ENCODE measurements around the gene CAT.
"Not testable (repeated sequence)": the region's sequence is repeated elsewhere in the genome, so short reads cannot be mapped to it uniquely, and the experiment has no call there.

The CAT gene

DNA sequence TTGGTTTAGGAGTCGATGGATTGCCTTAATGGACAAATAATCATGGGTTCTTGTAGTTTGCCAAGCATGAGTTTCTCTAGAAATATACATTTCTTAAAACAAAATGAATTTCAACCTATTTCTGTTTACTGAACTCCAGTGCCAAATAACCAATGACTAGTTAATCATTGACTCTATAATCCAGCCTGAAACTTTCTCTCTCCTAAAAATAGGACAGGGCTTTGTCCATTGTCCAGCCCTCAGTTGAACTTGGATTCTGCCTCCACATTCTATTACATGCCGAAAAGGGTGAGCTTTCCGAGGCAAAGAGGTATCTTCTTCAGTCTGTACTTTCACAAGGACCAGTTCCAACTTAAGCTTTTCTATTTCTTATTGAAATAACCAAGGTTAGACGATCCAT, 23.2 kb upstream of the CAT start:
- DNase-seq (ENCODE audit: extremely low read depth, low read depth): no peak
- TF ChIP-seq, protein P1, sequence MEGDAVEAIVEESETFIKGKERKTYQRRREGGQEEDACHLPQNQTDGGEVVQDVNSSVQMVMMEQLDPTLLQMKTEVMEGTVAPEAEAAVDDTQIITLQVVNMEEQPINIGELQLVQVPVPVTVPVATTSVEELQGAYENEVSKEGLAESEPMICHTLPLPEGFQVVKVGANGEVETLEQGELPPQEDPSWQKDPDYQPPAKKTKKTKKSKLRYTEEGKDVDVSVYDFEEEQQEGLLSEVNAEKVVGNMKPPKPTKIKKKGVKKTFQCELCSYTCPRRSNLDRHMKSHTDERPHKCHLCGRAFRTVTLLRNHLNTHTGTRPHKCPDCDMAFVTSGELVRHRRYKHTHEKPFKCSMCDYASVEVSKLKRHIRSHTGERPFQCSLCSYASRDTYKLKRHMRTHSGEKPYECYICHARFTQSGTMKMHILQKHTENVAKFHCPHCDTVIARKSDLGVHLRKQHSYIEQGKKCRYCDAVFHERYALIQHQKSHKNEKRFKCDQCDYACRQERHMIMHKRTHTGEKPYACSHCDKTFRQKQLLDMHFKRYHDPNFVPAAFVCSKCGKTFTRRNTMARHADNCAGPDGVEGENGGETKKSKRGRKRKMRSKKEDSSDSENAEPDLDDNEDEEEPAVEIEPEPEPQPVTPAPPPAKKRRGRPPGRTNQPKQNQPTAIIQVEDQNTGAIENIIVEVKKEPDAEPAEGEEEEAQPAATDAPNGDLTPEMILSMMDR (IDR thresholded peaks at IDR 0.05; ENCODE audit: low read depth, low read length): no peak

DNA sequence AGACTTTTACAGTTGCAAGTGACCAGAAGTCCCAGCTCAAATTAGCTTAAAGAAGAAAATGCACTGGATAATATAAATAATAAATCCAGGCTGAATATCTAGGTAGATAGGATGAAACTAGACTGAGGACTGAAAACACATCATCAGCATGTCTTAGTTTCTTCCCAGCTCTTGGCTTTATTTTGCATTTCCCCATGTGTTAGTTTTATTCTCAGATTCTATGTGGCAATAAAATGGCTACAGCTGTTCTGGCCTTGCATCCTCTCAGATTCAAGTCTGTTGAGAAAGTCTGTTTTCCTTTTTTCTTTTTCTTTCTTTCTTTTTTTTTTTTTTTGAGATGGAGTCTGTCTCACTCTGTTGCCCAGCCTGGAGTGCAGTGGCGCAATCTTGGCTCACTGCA, 22.6 kb upstream of the CAT start:
- TF ChIP-seq, protein P1 (IDR thresholded peaks at IDR 0.05; ENCODE audit: low read depth, low read length): no peak
- no peak for DNase-seq (ENCODE audit: extremely low read depth, low read depth)

DNA sequence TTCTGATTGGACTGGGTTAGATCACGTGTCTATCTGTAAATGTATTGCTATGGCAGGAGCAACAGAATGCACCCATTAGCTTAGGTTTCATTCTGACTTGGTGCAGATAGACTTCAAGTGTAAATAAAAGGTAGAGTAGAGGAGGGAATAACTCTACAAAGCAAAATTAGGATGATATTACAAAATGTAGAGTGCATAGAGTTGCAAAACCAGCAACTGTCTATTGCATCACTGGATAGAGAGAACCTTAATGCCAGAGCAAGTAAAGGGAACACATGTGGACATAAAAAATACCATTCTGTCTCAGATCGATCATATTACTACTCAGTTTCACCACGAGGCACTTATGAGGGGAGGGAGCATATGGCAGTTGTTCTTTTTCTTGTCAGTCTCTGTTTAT, 22.0 kb upstream of the CAT start:
- TF ChIP-seq, protein P1 (IDR thresholded peaks at IDR 0.05; ENCODE audit: low read depth, low read length): no peak
- DNase-seq (ENCODE audit: extremely low read depth, low read depth): no peak

DNA sequence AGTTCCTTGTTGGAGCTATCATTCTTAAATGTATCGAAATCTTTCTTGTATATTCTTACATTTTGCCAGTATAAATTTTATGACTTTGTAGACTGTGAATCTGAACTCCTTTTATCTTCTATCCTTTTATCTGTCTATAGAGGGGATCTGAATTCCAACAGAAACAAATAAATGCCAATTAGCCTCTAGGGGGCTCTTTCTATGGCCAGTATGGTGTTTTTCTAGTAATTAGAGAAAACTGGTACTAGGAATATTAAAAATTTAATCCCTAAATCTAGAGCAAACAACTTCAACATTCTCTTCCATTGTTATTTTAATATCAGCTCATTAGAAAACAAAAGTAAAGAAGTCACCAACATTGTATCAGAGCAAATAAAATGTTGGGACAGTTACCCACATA, 21.5 kb upstream of the CAT start:
- TF ChIP-seq, protein P1 (IDR thresholded peaks at IDR 0.05; ENCODE audit: low read depth, low read length): no peak; the same call in 1 of the 2 replicates
- no peak for DNase-seq (ENCODE audit: extremely low read depth, low read depth)

DNA sequence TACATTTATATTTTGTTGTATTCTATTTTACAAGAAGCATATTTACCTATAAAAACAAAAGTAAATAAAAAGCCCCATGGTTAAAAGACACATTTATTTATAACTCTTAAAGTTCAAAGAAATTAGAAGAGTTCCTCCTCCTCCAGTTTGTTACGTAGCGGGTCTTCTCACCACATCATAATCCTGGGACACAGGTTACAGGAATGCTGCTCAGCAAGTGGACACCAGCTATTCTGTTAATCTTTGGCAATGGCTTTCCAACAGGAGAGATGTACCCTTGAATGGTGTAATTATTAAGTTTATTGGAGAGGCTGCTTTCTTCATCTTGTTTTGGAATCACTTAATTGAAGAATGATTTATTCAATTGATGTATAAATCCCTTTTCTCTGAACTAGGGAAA, 19.6 kb upstream of the CAT start:
- TF ChIP-seq, protein P1 (IDR thresholded peaks at IDR 0.05; ENCODE audit: low read depth, low read length): no peak
- DNase-seq (ENCODE audit: extremely low read depth, low read depth): no peak

DNA sequence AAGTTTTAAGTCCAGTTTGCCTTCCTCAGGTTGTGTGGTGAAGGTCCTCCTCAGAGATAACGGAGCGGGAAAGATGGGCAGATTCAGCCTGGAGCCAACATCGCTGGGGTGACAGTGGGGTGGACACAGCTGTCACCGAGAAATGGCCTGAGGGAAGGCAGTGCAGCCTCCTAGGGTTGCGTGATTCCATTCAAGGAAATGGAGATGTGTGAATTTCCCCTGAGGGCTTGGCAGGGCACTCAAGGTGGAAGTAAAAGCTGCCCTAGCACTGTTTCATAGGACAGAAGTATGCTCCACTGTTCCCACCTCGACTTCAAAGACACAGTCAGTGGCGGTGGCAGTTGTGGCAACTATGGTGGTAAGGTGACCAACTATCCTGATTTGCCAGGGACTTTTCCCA, 15.4 kb upstream of the CAT start:
- no peak for DNase-seq (ENCODE audit: extremely low read depth, low read depth)
- TF ChIP-seq, protein P1 (IDR thresholded peaks at IDR 0.05; ENCODE audit: low read depth, low read length): no peak

DNA sequence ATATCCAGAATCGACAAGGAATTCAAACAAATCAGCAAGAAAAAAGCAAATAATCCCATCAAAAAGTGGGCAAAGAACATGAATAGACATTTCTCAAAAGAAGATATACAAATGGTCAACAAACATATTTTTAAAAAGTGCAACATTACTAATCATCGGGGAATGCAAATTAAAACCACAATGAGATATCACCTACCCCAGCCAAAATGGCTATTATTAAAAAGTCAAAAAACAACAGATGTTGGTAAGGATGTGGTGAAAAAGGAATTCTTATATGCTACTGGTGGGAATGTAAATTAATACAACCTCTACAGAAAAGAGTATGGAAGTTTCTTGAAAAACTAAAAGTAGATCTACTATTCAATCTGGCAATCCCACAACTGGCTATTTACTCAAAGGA, 13.9 kb upstream of the CAT start:
- DNase-seq (ENCODE audit: extremely low read depth, low read depth): not testable (repeated sequence)

DNA sequence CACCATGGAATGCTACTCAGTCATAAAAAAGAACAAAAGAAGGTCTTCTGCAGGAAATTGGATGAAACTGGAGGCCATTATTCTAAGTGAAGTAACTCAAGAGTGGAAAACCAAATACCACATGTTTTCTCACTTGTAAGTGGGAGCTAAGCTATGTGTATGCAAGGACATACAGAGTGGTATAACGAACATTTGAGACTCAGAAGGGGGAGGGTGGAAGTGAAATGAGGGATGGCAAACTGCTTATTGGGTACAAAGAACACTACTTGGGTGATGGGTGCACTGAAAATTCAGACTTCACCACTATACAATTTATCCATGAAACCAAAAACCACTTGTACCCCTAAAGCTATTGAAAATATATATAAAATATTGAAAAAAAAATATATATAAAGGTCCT, 13.4 kb upstream of the CAT start:
- TF ChIP-seq, protein P1 (IDR thresholded peaks at IDR 0.05; ENCODE audit: low read depth, low read length): no peak
- DNase-seq (ENCODE audit: extremely low read depth, low read depth): no peak

All from AG09319 (cell line).